Gastrocnemius medialis (tissue), 4 donors: ENCODE measurements around the gene PCDHGA7. TPM values are rescaled to one million over a fixed set of nuclear protein-coding genes. Genes with fewer than 3 reads are reported as not detected.

ENCODE experiments used
- ATAC-seq, 2 donors: fragments of 150-250 bp; one replicate each; pipeline ENCODE4 v1.9.1; 2016
- DNase-seq, 2 donors: peaks; one replicate each; pipeline ENCODE4 v3.0.0-alpha.2; 2019
- H3K27ac ChIP-seq, 4 donors: fragments of 200-600 bp; sonication (generic); 1 replicate in 1 of 4; 2 replicates in 3 of 4; pipeline ENCODE4 v1.5.1; 2016 to 2018; ENCODE audit warnings: mild to moderate bottlenecking in 2 of 4, moderate library complexity in 1 of 4
- H3K27me3 ChIP-seq, 3 donors: fragments of 200-600 bp; sonication (generic) in 2 of 3; 1 replicate in 1 of 3; 2 replicates in 2 of 3; pipeline versions ENCODE4 v1.5.1 to v1.6.0; 2016 to 2019; ENCODE audit warnings: mild to moderate bottlenecking in 1 of 3, moderate library complexity in 1 of 3
- H3K36me3 ChIP-seq, 2 donors: fragments of 200-600 bp; sonication (generic) in 1 of 2; one replicate each; pipeline ENCODE4 v1.5.1; 2017 to 2018
- H3K4me1 ChIP-seq, 2 donors: fragments of 200-600 bp; sonication (generic) in 1 of 2; one replicate each; pipeline ENCODE4 v1.5.1; 2016 to 2017; ENCODE audit warnings: mild to moderate bottlenecking in 2 of 2
- H3K4me3 ChIP-seq, 4 donors: fragments of 200-600 bp; sonication (generic) in 3 of 4; 1 replicate in 1 of 4; 2 replicates in 3 of 4; pipeline ENCODE4 v1.5.1; 2016 to 2019; ENCODE audit warnings: mild to moderate bottlenecking in 2 of 4
- H3K9me3 ChIP-seq, 3 donors: fragments of 200-600 bp; sonication (generic) in 2 of 3; 1 replicate in 1 of 3; 2 replicates in 2 of 3; pipeline ENCODE4 v1.5.1; 2016 to 2019
- CTCF ChIP-seq, 5 experiments: fragments of 450-650 bp in 3 of 5; fragments of 200-600 bp in 2 of 5; sonication (generic) in 2 of 5; IDR thresholded peaks in 4 of 5; conservative IDR thresholded peaks in 1 of 5; 1 replicate in 4 of 5; 2 replicates in 1 of 5; pipeline ENCODE4 v1.5.1; 2016 to 2019; ENCODE audit warnings: antibody characterized with exemption in 5 of 5, mild to moderate bottlenecking in 3 of 5, moderate library complexity in 3 of 5
- POLR2A ChIP-seq, 2 donors: fragments of 450-650 bp; IDR thresholded peaks; one replicate each; pipeline ENCODE4 v1.6.1; 2017; ENCODE audit warnings: antibody characterized with exemption in 2 of 2, mild to moderate bottlenecking in 2 of 2, moderate library complexity in 2 of 2
- in situ Hi-C, 4 donors: fragments of 200-750 bp; cut with MboI; loops; one replicate each; pipeline versions ENCODE4 v1.15.0 to v1.8.0; 2017; ENCODE audit warnings: low sequenced_read_pairs in 4 of 4
- intact Hi-C: fragments of 100-400 bp; cut with DNase I; formaldehyde crosslinking; loops from one replicate; pipeline ENCODE4 v1.15.1; 2023; ENCODE audit warnings: low total_unique reads
- total RNA-seq, 4 donors: library from RNA; depleted of rRNA; stranded (reverse); fragments of >200 nt; gene quantifications; one replicate each; pipeline versions ENCODE4 v1.1.0 to v1.2.3, GENCODE V29; 2016

The PCDHGA7 gene
- total RNA-seq, 4 donors from 2014 or later = 1.3 to 2.4 (median 1.9) TPM

GRCh38 chr5:141434006-141434405 lies 51.5 kb downstream of the PCDHGA7 start:
- Histone ChIP-seq H3K36me3 (no peaks in the 10 kb centered on the region), H3K4me3 (no peak overlapping the region), H3K9me3 (no peaks in the 10 kb centered on the region), H3K27ac (no peak overlapping the region), H3K27me3 (no peaks in the 10 kb centered on the region), H3K4me1 (peaks cover 0 to 10% of the 10 kb centered on the region in 2 donors)
- intact Hi-C loops = no loop called here
- DNase-seq = no peak
- no peak for ATAC-seq
- in situ Hi-C loops = no loop called here
- TF ChIP-seq POLR2A (IDR thresholded peaks at IDR 0.05) (no peak), CTCF (IDR thresholded peaks at IDR 0.05 in 4 of 5, conservative IDR thresholded peaks at IDR 0.05 in 1 of 5) (no peak)

Other genes starting within 250 kb of the PCDHGA7 start
- gene PCDHB5, start 247.5 kb upstream of the PCDHGA7 start, total RNA-seq = 1 to 10 TPM in 1 of 4 donors, under 1 TPM in 3; 0.38 to 1.5 (median 0.91) TPM
- gene PCDHB6, start 232.7 kb upstream of the PCDHGA7 start, total RNA-seq = under 1 TPM in 3 of 4 donors, not detected in 1; 0.09 to 0.46 (median 0.19) TPM
- under 1 TPM; 0.07 to 0.75 (median 0.20) TPM for gene PCDHB7, start 210.1 kb upstream of the PCDHGA7 start, total RNA-seq
- gene PCDHB8, start 205.0 kb upstream of the PCDHGA7 start, total RNA-seq = under 1 TPM in 2 of 4 donors, not detected in 2; 0.16 to 0.20 TPM
- 1 to 10 TPM in 3 of 4 donors, under 1 TPM in 1; 0.87 to 2.5 (median 1.7) TPM for gene PCDHB16, start 200.4 kb upstream of the PCDHGA7 start, total RNA-seq
- 1 to 10 TPM in 1 of 4 donors, under 1 TPM in 3; 0.15 to 3.0 (median 0.71) TPM for gene PCDHB9, start 195.6 kb upstream of the PCDHGA7 start, total RNA-seq
- gene PCDHB10, start 190.4 kb upstream of the PCDHGA7 start, total RNA-seq = under 1 TPM; 0.23 to 0.61 (median 0.54) TPM
- 1 to 10 TPM in 1 of 4 donors, under 1 TPM in 3; 0.05 to 1.1 (median 0.53) TPM for gene PCDHB11, start 183.1 kb upstream of the PCDHGA7 start, total RNA-seq
- 1 to 10 TPM in 1 of 4 donors, under 1 TPM in 3; 0.41 to 1.1 (median 0.59) TPM for gene PCDHB12, start 174.0 kb upstream of the PCDHGA7 start, total RNA-seq
- gene PCDHB13, start 168.8 kb upstream of the PCDHGA7 start, total RNA-seq = 1 to 10 TPM in 1 of 4 donors, under 1 TPM in 3; 0.40 to 2.1 (median 0.69) TPM
- gene PCDHB14, start 159.4 kb upstream of the PCDHGA7 start, total RNA-seq = 1 to 10 TPM in 1 of 4 donors, under 1 TPM in 3; 0.62 to 1.9 (median 0.76) TPM
- gene PCDHB15, start 137.3 kb upstream of the PCDHGA7 start, total RNA-seq = 1 to 10 TPM in 1 of 4 donors, under 1 TPM in 3; 0.33 to 1.2 (median 0.52) TPM
- under 1 TPM in 1 of 4 donors, not detected in 3; 0.49 TPM for gene SLC25A2, start 78.7 kb upstream of the PCDHGA7 start, total RNA-seq
- 10 to 100 TPM; 60.9 to 91.2 (median 79.8) TPM for gene TAF7, start 62.0 kb upstream of the PCDHGA7 start, total RNA-seq
- gene PCDHGA1, start 52.2 kb upstream of the PCDHGA7 start, total RNA-seq = under 1 TPM; 0.65 to 0.97 (median 0.71) TPM
- gene PCDHGA2, start 44.0 kb upstream of the PCDHGA7 start, total RNA-seq = 1 to 10 TPM in 2 of 4 donors, under 1 TPM in 2; 0.66 to 1.5 (median 1.2) TPM
- gene PCDHGA3, start 38.9 kb upstream of the PCDHGA7 start, total RNA-seq = 1 to 10 TPM; 1.5 to 2.8 (median 2.0) TPM
- 1 to 10 TPM in 1 of 4 donors, under 1 TPM in 3; 0.20 to 1.1 (median 0.74) TPM for gene PCDHGB1, start 32.6 kb upstream of the PCDHGA7 start, total RNA-seq
- gene PCDHGA4, start 27.7 kb upstream of the PCDHGA7 start, total RNA-seq = 1 to 10 TPM; 1.3 to 5.4 (median 1.5) TPM
- 1 to 10 TPM in 3 of 4 donors, under 1 TPM in 1; 0.55 to 3.4 (median 1.9) TPM for gene PCDHGB2, start 22.7 kb upstream of the PCDHGA7 start, total RNA-seq
- 1 to 10 TPM in 2 of 4 donors, under 1 TPM in 2; 0.07 to 1.8 (median 0.93) TPM for gene PCDHGA5, start 18.6 kb upstream of the PCDHGA7 start, total RNA-seq
- gene PCDHGB3, start 12.5 kb upstream of the PCDHGA7 start, total RNA-seq = 1 to 10 TPM in 3 of 4 donors, under 1 TPM in 1; 0.29 to 2.0 (median 1.2) TPM
- gene PCDHGA6, start 8.9 kb upstream of the PCDHGA7 start, total RNA-seq = 1 to 10 TPM in 3 of 4 donors, under 1 TPM in 1; 0.83 to 1.6 (median 1.6) TPM
- 1 to 10 TPM in 3 of 4 donors, under 1 TPM in 1; 0.88 to 2.1 (median 1.3) TPM for gene PCDHGB4, start 5.0 kb downstream of the PCDHGA7 start, total RNA-seq
- gene PCDHGA8, start 9.9 kb downstream of the PCDHGA7 start, total RNA-seq = 1 to 10 TPM in 2 of 4 donors, under 1 TPM in 2; 0.82 to 1.8 (median 1.2) TPM
- 1 to 10 TPM; 3.0 to 6.3 (median 4.4) TPM for gene PCDHGB5, start 15.2 kb downstream of the PCDHGA7 start, total RNA-seq
- 1 to 10 TPM in 3 of 4 donors, under 1 TPM in 1; 0.95 to 4.0 (median 1.5) TPM for gene PCDHGA9, start 20.0 kb downstream of the PCDHGA7 start, total RNA-seq
- gene PCDHGB6, start 25.3 kb downstream of the PCDHGA7 start, total RNA-seq = 1 to 10 TPM; 1.4 to 4.6 (median 2.9) TPM
- gene PCDHGA10, start 30.2 kb downstream of the PCDHGA7 start, total RNA-seq = 1 to 10 TPM in 3 of 4 donors, under 1 TPM in 1; 0.80 to 2.4 (median 1.2) TPM
- gene PCDHGB7, start 34.9 kb downstream of the PCDHGA7 start, total RNA-seq = 1 to 10 TPM; 3.0 to 5.7 (median 3.3) TPM
- gene PCDHGA11, start 38.3 kb downstream of the PCDHGA7 start, total RNA-seq = 1 to 10 TPM; 1.2 to 3.3 (median 1.3) TPM
- 1 to 10 TPM; 1.1 to 5.4 (median 1.7) TPM for gene PCDHGA12, start 47.8 kb downstream of the PCDHGA7 start, total RNA-seq
- 10 to 100 TPM; 11.8 to 14.5 (median 13.8) TPM for gene PCDHGC3, start 93.2 kb downstream of the PCDHGA7 start, total RNA-seq
- 10 to 100 TPM in 1 of 4 donors, 1 to 10 TPM in 1, under 1 TPM in 1, not detected in 1; 0.31 to 20.4 (median 1.7) TPM for gene PCDHGC4, start 102.3 kb downstream of the PCDHGA7 start, total RNA-seq
- 1 to 10 TPM in 1 of 4 donors, under 1 TPM in 2, not detected in 1; 0.16 to 1.5 (median 0.36) TPM for gene PCDHGC5, start 106.3 kb downstream of the PCDHGA7 start, total RNA-seq
- gene DIAPH1, start 236.3 kb downstream of the PCDHGA7 start, total RNA-seq = 100 to 1,000 TPM in 3 of 4 donors, 10 to 100 TPM in 1; 98.3 to 324 (median 214) TPM